HUDEP-2 (cell line): ENCODE results near the gene DPP6.

Source experiments
- DNase-seq, 76 experiments: peaks; one replicate each; lab custom pipeline; 2025; ENCODE audit not compliant: unreplicated experiment in 76 of 76; lab: John Stamatoyannopoulos, UW

Gene DPP6

GRCh38 chr7:154504918-154505317 is 452.7 kb downstream of the DPP6 start:
- no peak for DNase-seq

GRCh38 chr7:154505362-154505761 is 453.2 kb downstream of the DPP6 start:
- no peak for DNase-seq

GRCh38 chr7:154509192-154509591 is 457.0 kb downstream of the DPP6 start:
- no peak for DNase-seq

- DNase-seq = no peak
Measured at GRCh38 chr7:154512121-154512833, 460.1 kb downstream of the DPP6 start.

- no peak for DNase-seq
Measured at GRCh38 chr7:154517768-154518167, 465.6 kb downstream of the DPP6 start.

GRCh38 chr7:154519229-154519628 is 467.0 kb downstream of the DPP6 start:
- no peak for DNase-seq

GRCh38 chr7:154530136-154530535 is 477.9 kb downstream of the DPP6 start:
- no peak for DNase-seq

GRCh38 chr7:154532771-154533170 is 480.6 kb downstream of the DPP6 start:
- no peak for DNase-seq

- DNase-seq = no peak
Measured at GRCh38 chr7:154540596-154540995, 488.4 kb downstream of the DPP6 start.

- no peak for DNase-seq
Measured at GRCh38 chr7:154541606-154542005, 489.4 kb downstream of the DPP6 start.

GRCh38 chr7:154546946-154547587 is 494.9 kb downstream of the DPP6 start:
- no peak for DNase-seq

- DNase-seq = no peak
Measured at GRCh38 chr7:154553711-154554265, 501.6 kb downstream of the DPP6 start.

GRCh38 chr7:154559454-154559853 is 507.3 kb downstream of the DPP6 start:
- DNase-seq = no peak

GRCh38 chr7:154564676-154565075 is 512.5 kb downstream of the DPP6 start:
- DNase-seq = no peak

GRCh38 chr7:154566877-154567276 is 514.7 kb downstream of the DPP6 start:
- no peak for DNase-seq

- DNase-seq = no peak
Measured at GRCh38 chr7:154568346-154568745, 516.1 kb downstream of the DPP6 start.

GRCh38 chr7:154569916-154570315 is 517.7 kb downstream of the DPP6 start:
- no peak for DNase-seq

- DNase-seq = no peak
Measured at GRCh38 chr7:154571772-154572171, 519.6 kb downstream of the DPP6 start.

- no peak for DNase-seq
Measured at GRCh38 chr7:154574235-154574634, 522.0 kb downstream of the DPP6 start.

GRCh38 chr7:154575497-154575896 is 523.3 kb downstream of the DPP6 start:
- DNase-seq = no peak

- no peak for DNase-seq
Measured at GRCh38 chr7:154576604-154577003, 524.4 kb downstream of the DPP6 start.
